ENCODE measurements around the gene APC2.

Gene APC2

GRCh38 chr19:1457031-1457739, 7.3 kb downstream of the APC2 start:
- Histone ChIP-seq H3K27ac (no peak overlapping the region), H3K36me3 (peaks cover 26% of the 10 kb centered on the region), H3K9me3 (ENCODE audit: severe bottlenecking) (no peaks in the 10 kb centered on the region), H3K27me3 (ENCODE audit: insufficient read depth, low read depth, severe bottlenecking) (peaks cover 5% of the 10 kb centered on the region), H3K4me3 (ENCODE audit: low read depth, low read length) (no peak overlapping the region)
- DNase-seq: no peak
- no peak for TF ChIP-seq CTCF (IDR thresholded peaks at IDR 0.05; ENCODE audit: low read depth, low read length)

- Histone ChIP-seq H3K4me3 (ENCODE audit: low read depth, low read length) (no peak overlapping the region), H3K36me3 (peaks cover 26% of the 10 kb centered on the region), H3K27ac (no peak overlapping the region), H3K27me3 (ENCODE audit: insufficient read depth, low read depth, severe bottlenecking) (no peaks in the 10 kb centered on the region), H3K9me3 (ENCODE audit: severe bottlenecking) (no peaks in the 10 kb centered on the region)
- DNase-seq: no peak
- no peak for TF ChIP-seq CTCF (IDR thresholded peaks at IDR 0.05; ENCODE audit: low read depth, low read length)
These were observed 8.0 kb downstream of the APC2 start for GRCh38 chr19:1457892-1458291.

GRCh38 chr19:1459479-1459878, 9.6 kb downstream of the APC2 start:
- Histone ChIP-seq H3K27me3 (ENCODE audit: insufficient read depth, low read depth, severe bottlenecking) (no peaks in the 10 kb centered on the region), H3K9me3 (ENCODE audit: severe bottlenecking) (no peaks in the 10 kb centered on the region), H3K4me3 (ENCODE audit: low read depth, low read length) (no peak overlapping the region), H3K27ac (no peak overlapping the region), H3K36me3 (peaks cover 26% of the 10 kb centered on the region)
- TF ChIP-seq CTCF (IDR thresholded peaks at IDR 0.05; ENCODE audit: low read depth, low read length): no peak
- no peak for DNase-seq

- TF ChIP-seq CTCF (IDR thresholded peaks at IDR 0.05; ENCODE audit: low read depth, low read length): no peak
- Histone ChIP-seq H3K36me3 (peaks cover 30% of the 10 kb centered on the region), H3K4me3 (ENCODE audit: low read depth, low read length) (no peak overlapping the region), H3K27ac (no peak overlapping the region), H3K9me3 (ENCODE audit: severe bottlenecking) (no peaks in the 10 kb centered on the region), H3K27me3 (ENCODE audit: insufficient read depth, low read depth, severe bottlenecking) (no peaks in the 10 kb centered on the region)
- no peak for DNase-seq
These were observed 10.4 kb downstream of the APC2 start for GRCh38 chr19:1460033-1460995.

GRCh38 chr19:1461862-1462261, 11.9 kb downstream of the APC2 start:
- TF ChIP-seq CTCF (IDR thresholded peaks at IDR 0.05; ENCODE audit: low read depth, low read length): no peak
- DNase-seq: no peak
- Histone ChIP-seq H3K4me3 (ENCODE audit: low read depth, low read length) (no peak overlapping the region), H3K36me3 (peaks cover 38% of the 10 kb centered on the region), H3K27me3 (ENCODE audit: insufficient read depth, low read depth, severe bottlenecking) (no peaks in the 10 kb centered on the region), H3K27ac (no peak overlapping the region), H3K9me3 (ENCODE audit: severe bottlenecking) (no peaks in the 10 kb centered on the region)

Data from WERI-Rb-1 (cell line).